HG03280 (cell line): ENCODE results near the gene ALPG.
"Not testable (repeated sequence)": the region's sequence is repeated elsewhere in the genome, so short reads cannot be mapped to it uniquely, and the experiment has no call there.

ENCODE experiments used
- ATAC-seq: cut with Tn5 transposase; IDR thresholded peaks from one replicate; pipeline ENCODE4 v1.9.1; 2021; ENCODE audit warnings: mild to moderate bottlenecking, moderate library complexity; ENCODE audit not compliant: unreplicated experiment

Gene ALPG

DNA sequence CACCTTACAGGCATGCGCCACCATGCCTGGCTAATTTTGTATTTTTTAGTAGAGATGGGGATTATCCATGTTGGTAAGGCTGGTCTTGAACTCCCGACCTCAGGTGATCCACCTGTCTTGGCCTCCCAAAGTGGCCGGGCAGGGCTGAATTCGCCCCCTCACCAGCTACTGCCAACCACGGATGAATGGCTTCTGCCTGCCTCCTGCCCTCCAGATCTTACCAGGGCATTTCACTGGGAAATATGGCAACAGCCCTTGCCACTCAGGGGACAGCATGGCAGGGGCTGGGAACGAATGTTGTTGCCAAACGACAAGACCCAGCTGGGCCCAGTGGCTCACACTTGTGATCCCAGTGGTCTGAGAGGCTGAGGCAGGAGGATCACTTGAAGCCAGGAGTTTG, 29.9 kb upstream of the ALPG start:
- no peak for ATAC-seq

DNA sequence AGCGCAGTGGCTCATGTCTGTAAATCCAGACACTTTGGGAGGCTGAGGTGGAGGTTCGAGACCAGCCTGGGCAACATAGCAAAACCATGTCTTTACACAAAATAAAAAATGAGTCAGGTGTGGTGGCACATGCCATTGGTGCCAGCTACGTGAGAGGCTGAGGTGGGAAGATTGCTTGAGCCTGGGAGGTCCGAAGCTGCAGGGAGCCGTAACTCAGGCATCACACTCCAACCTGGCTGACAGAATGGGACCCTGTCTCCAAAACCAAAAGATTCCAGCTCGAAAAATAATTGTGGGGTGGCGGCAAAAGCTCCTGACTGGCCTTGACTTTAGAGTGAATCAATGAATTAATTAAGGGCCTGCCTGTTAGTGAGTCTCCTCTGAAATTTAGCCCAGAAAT, 29.3 kb upstream of the ALPG start:
- ATAC-seq: no peak

DNA sequence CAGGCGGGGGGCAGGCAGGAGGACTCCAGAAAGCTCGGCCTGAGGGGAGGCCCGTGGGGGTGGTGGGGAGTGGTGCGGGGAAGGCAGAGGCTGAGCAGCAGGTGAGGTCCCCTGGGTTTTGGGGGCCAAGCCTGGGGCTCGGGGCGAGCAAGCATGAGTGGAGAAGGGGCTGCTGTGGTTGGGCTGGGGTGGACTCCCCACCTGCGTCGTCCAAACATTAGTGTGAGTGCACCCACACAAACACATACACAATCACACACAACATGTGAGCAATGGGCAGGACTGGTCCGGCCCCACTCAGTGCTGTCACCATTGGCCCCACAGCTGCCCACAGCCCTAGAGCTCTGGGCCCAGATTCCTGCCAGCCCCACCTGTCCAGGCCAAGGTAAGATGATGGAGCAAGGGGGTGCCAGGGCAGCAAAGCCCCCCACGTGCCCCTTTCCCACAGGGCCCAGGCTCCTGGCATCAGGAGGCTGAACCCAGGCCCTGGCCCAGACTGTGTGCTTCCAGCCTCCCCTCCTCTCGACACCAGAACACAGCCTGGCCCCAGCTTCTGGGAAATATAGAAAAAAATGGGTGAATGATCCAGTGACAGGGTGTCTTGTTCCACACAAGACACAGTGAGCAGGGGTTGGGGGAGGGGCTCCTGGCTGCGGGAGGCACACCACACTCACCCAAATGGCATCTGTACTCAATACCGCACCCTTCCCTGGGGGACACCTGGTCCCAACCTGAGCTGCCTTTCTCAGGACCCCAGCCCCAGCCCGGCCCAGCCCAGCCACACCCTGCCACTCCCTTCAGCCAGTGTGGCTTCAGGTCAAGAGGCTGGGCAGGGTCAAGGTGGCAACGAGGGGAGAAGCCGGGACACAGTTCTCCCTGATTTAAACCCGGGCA, 28.6 kb upstream of the ALPG start:
- no peak for ATAC-seq

DNA sequence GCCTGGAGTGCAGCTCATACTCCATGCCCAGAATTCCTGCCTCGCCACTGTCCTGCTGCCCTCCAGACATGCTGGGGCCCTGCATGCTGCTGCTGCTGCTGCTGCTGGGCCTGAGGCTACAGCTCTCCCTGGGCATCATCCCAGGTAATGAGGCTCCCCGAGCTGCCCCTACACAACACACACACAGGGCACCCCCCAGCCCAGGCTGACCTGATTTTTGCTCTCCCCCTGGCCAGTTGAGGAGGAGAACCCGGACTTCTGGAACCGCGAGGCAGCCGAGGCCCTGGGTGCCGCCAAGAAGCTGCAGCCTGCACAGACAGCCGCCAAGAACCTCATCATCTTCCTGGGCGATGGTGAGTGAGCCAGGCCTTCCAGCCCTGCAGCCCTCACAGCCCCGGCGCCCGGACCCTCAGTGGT, 27.9 kb upstream of the ALPG start, which contains the start of gene ALPP:
TSS of gene ALPP (plus strand) at position 17 of the 417 bp plus-strand sequence. CDS start at position 69, 52 bp downstream.
- ATAC-seq: not testable (repeated sequence)

DNA sequence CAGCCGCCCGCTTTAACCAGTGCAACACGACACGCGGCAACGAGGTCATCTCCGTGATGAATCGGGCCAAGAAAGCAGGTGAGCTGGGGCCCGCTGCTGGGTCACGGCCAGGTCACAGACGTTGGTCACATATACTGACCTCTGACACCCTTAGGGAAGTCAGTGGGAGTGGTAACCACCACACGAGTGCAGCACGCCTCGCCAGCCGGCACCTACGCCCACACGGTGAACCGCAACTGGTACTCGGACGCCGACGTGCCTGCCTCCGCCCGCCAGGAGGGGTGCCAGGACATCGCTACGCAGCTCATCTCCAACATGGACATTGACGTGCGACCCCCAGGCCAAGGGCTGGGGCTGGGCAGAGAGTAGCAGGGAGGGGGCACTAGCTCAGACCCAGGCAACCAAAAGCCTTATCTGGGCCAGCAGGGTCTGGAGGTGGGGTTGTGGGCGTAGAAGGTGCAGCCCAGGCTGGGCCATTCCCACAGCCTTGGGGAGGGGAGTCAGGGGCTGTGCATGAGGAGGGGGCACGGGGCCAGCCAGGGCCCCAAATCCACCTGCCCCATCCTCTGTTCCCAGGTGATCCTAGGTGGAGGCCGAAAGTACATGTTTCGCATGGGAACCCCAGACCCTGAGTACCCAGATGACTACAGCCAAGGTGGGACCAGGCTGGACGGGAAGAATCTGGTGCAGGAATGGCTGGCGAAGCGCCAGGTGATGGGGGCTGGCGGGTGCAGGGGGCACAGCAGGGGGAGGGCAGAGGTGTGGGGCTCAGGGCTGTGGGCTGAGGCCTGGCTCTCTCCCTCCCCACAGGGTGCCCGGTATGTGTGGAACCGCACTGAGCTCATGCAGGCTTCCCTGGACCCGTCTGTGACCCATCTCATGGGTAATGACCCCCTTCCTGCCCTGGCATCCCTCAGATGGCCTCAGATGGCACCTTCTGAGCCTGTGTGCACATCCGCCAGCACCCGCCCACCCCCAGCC, 26.7 kb upstream of the ALPG start:
- not testable (repeated sequence) for ATAC-seq

DNA sequence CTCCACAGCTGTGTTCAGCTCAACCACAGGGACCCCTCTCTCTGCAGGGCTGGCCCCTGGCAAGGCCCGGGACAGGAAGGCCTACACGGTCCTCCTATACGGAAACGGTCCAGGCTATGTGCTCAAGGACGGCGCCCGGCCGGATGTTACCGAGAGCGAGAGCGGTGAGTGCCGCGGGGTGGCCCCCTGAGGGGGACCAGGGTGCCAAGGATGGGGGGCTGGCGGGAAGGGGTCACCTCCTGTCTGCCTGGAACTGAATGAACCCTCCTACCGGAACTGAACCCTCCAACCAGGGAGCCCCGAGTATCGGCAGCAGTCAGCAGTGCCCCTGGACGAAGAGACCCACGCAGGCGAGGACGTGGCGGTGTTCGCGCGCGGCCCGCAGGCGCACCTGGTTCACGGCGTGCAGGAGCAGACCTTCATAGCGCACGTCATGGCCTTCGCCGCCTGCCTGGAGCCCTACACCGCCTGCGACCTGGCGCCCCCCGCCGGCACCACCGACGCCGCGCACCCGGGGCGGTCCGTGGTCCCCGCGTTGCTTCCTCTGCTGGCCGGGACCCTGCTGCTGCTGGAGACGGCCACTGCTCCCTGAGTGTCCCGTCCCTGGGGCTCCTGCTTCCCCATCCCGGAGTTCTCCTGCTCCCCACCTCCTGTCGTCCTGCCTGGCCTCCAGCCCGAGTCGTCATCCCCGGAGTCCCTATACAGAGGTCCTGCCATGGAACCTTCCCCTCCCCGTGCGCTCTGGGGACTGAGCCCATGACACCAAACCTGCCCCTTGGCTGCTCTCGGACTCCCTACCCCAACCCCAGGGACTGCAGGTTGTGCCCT, 25.2 kb upstream of the ALPG start:
- not testable (repeated sequence) for ATAC-seq

DNA sequence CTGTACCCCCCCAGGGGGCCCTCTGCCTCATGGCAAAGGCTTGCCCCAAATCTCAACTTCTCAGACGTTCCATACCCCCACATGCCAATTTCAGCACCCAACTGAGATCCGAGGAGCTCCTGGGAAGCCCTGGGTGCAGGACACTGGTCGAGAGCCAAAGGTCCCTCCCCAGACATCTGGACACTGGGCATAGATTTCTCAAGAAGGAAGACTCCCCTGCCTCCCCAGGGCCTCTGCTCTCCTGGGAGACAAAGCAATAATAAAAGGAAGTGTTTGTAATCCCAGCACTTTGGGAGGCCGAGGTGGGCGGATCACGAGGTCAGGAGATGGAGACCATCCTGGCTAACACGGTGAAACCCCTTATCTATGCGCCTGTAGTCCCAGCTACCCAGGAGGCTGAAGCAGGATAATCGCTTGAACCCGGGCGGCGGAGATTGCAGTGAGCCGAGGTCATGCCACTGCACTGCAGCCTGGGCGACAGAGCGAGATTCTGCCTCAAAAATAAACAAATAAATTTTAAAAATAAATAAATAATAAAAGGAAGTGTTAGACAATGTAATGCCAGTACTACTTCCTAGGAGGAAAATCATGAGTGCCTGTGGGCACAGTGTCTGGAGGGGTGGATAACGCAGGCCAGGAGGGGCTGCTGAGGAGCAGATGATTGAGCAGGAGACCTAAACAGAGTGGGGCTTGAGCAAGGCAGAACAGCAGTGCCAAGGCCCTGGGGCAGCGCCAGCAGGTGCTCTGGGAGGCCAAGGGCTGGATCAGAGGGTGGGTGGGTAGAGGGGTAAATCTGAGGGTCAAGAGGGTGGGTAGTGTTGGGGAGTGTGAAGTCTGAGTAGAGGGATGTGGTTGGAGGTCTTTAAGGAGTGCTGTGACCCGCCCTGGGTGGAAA, 24.1 kb upstream of the ALPG start:
- ATAC-seq: no peak

DNA sequence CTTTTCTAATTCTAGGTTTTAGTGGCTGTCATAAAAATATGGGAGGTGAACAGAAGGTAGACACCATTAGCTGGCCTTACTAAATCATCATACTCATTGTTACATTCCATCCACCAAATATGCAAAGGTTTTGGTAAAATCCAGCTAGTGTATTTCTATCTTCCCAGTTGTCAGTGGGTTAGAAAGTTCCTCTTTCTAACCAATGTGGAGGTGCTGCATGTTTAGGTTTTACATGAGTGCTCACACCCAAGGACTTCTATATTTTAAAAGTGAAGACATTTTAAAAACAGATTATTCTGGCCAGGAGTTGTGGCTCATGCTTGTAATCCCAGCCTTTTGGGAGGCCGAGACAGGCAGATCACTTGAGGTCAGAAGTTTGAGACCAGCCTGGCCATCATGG, 22.2 kb upstream of the ALPG start:
- ATAC-seq: no peak

DNA sequence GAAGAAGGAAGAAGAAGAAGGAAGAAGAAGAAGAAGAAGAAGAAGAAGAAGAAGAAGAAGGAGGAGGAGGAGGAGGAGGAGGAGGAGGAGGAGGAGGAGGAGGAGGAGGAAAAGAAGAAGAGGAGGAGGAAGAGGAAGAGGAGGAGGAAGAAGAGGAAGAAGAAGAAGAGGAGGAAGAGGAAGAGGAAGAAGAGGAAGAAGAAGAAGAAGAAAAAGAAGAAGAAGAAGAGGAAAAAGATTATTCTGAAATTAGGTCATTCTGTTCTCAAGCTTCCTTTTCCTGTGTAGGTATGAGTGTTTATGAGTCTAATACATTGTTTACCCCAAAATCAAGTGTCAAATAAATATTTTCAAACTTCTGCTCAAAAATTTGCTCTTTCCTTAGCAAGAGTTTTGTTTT, 21.6 kb upstream of the ALPG start:
- ATAC-seq: not testable (repeated sequence)

DNA sequence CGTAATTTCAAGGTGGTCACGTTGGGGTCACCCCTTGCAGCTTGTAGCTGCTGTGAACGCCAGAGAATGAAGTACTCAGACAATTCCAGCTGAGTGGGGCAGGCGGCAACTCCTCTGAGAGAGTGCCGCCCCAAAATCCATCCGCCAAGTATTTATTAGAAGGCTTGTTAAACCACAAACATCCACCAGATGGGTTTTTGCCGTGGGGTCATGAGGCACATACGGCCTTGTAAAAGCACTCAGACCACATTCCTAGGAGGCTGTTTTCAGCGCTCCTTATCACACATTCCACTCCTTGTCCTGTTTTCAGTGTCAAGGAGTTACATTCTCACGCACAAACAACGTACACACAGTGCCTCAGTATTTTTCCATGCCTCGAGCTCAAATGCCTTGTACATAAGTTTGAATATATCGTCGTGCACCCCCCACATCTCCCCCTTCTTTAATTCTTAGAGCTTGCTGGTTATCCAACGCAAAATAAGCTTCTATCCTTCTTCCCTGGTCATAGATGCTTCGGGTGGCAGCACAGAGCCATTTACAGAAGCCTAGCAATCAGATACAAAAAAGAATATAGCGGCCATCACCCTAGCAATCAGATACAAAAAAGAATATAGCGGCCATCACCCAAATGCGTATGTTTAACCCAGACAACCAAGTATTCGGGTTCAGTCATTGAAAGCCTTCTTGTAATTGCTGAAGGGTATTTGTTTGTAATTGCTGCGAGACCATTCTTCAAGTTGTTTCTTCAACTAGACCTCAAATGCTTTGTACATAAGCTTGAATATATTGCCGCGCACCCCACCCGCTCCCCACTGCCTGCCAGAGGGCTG, 20.8 kb upstream of the ALPG start:
- no peak for ATAC-seq

DNA sequence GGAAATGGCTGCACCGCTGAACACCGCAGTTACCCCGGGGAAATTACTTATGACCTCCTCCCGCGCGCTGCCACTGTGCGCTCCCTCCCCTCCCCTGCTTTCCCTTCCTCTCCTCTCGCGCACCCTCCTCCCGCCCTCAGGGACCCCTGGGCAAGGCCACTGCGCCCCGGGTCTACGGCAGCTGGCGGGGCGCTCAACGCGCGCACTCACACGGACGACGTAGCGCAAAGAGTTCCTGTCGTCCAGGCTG, 20.2 kb upstream of the ALPG start:
- no peak for ATAC-seq

DNA sequence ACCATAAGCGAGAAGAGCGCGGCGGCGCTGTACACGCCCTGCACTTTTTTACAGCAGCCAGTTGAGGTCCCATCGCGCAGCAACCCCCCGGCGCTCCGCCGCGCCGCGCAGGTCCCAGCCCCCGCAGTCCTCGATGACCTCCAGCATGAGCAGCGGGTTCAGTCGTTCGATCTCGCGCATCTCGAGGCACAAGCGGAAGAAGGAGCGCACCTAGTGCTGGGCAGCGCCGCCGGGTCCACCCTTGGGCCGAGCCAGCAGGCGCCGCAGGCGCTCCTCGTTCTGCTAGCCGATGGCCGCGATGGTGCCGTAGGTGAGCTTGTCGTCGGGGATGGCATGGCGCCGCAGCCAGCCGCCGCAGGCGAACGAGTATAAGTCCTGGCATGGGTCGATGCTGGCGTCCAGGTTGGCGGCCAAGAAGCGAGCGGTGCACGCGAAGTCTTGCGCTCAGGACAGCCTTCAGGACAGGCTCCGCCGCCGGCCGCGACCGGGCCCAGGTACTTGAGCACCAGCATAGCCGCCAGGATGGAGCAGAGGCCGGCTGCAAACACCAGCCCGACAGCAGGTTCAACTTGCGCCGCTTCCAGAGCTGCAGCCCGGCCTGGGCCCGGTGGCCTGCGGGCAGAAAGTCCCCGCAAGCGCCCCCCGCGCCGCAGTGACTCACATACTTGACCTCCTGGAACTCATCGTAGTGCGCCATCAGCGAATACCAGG, 19.7 kb upstream of the ALPG start:
- ATAC-seq: no peak

DNA sequence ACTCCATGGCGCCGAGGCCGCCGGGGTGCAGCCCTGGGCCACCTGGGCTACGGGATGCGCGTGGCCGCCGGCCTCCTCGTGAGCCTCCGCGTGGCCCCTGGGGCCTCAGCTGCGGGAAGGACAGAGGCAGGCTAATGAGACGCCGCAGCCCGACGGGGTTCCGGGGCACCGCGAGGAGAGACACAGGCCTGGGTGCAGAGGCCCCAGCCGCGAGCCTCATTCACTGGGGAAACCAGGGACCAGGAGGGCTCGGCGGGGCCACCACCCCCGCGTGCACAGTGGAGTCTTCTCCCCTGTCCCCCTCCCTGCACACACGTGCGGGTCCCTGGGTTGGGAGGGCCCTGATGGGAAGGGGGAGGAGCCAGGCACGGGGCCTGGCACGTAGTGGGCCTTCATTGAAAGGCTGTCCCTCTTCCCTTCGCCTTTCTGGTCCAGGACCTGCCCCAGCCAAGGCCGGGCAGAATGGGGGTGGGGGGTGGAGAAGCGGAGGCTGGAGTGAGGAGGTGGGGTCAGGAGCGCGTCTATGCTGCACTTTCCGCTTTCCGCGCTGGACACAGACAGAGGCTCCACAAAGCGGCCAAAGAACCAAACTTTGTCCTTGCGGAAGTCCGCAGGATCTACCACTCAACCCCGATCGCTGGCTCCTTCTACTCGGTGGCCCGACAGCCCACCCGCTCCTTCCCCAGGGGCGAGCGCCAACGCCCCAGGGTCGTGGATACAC, 19.0 kb upstream of the ALPG start:
- ATAC-seq: no peak

DNA sequence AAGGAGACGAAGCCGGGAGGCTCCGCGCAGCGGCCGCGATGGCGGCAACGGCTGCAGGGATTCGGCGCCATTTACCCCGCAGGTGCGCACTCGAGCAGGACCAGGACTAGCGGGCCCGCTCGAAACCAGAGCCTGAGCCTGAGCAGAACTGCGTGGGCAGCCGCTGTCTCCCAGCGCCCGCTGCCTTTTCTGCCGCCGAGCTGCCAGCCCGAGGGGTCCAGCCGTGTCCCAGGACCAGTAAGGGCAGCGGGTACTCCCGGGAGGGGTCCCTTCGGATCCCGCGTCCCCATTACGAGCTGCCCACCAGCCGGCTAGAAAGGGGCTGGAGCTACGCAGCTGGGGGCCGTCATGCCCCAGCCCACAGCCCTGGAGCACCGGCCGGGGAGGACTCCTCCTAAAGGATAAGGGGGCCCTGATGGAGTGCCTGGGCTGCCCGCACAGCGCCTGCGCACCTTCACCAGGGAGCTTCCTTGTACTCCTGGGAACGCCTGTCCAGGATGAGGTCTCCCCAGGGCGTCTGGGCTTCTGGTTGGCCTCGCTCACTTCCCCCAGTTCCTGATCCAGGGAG, 18.2 kb upstream of the ALPG start:
- ATAC-seq: no peak

DNA sequence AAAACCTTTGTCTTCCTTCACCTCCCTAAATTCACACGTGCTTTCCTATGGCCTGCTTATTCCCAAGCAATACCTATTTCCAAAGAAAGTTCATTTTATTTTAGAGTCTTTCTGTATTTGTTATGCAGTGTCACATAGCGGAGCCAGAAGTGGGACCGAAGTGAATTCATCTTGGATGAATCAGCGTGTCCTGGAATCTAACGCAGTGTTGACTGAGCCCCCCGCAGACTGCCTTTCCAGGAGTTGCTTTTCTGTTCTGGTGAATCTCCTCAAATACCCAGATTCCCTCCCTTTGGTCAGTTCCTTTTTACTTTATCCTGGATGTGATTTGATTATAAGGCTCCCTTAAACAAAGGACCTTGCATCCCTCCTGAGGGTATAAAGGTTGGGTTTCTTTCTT, 17.3 kb upstream of the ALPG start:
- ATAC-seq: no peak

DNA sequence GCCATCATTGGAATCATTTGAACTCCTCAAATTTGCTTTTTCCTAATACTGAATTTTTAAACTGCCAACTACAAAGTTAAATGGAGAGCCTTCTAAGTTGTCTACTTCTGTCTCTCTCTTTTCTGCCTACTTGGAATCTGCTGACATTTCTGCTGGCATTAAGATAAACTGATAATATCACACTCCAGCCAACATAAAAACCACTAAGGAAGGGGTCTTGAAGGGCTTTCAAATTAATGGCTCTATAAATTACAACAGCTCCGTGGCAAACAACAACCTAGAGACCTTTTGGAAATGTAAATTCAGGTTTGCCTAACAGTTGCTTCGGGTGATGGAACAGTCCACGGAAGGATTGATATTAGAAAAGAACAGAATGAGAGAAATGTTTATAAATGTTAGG, 16.0 kb upstream of the ALPG start:
- ATAC-seq: no peak

DNA sequence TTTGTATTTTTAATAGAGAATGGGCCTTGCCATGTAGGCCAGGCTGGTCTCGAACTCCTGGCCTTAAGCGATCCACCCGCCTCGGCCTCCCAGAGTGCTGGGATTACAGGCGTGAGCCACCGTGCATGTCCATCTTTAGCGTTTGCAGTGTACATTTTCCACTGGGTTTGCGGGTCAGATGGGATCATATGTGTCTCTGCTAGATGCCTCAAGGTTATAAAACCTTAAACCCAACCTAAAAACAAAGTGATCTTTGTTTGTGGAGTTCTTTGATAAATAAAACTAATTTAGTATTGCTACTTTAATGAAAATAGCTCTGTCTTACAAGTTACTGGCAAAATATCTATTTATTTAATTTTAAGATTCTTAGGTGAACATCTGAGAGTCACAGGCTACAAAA, 13.1 kb upstream of the ALPG start:
- no peak for ATAC-seq

DNA sequence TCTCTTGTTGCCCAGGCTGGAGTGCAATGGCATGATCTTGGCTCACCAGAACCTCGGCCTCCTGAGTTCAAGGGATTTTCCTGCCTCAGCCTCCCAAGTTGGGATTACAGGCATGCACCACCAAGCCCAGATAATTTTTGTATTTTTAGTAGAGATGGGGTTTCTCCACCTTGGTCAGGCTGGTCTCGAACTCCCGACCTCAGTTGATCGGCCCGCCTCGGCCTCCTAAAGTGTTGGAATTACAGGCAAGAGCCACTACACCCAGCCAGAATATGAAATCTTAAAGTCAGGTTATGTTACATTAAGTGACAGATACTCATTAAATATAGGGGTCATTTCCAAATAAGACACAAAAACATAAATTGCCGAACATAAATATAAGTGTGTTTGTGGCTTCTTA, 12.2 kb upstream of the ALPG start:
- ATAC-seq: not testable (repeated sequence)
